ENCODE results near the gene NOD1.
"Not testable (repeated sequence)": the region's sequence is repeated elsewhere in the genome, so short reads cannot be mapped to it uniquely, and the experiment has no call there.

NOD1 gene

DNA sequence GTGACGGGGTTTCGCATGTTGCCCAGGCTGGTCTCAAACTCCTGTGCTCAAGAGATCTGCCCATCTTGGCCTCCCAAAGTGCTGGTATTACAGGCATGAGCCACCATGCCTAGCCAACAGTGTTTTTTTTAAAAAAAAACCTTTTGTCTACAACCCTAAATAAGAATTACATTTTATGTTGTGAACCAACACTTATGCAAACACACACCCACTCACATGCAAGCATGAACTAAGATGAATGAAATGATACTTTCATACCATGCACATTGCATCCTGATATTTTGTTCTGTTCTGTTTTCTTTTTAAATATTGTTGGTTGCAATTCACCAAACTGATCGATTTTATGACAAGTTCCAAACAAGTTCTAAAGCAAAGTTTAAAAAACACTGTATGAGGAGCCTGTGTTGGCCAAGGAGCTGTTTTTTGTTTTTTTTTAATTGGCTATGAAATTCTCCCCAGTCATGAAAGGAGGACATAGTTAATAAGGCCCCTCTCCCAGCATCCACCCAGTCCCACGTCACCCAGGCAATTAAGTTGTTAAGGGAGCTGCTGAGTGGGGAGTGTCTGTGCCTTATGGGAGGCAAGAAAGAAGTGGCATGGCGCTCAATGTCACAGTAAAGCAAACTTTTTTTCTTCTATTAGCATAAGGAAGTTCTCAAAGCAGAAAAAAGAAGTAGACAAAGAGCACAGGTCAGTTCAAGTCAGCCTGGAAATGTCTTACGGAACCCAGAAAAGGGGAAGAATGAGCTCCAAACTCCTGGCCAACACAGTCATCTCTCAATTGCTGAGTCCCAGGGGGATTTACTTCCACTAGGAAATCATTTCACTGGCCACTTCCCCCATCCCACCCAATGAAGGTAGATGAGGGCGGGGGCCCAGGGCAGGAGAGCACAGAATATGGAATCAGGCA is 50.1 kb downstream of the NOD1 start:
- DNase-seq: peak; percentile 74
- in situ Hi-C loops (cut with MboI; ENCODE audit: low pct_unique_long_range_greater_than_20kb, low sequenced_read_pairs): no loop called here

GRCh38 chr7:30427296-30428070 is 51.1 kb downstream of the NOD1 start:
- in situ Hi-C loops (cut with MboI; ENCODE audit: low pct_unique_long_range_greater_than_20kb, low sequenced_read_pairs): no loop called here
- no peak for DNase-seq

GRCh38 chr7:30424506-30424905 is 54.1 kb downstream of the NOD1 start:
- no peak for DNase-seq
- in situ Hi-C loops (cut with MboI; ENCODE audit: low pct_unique_long_range_greater_than_20kb, low sequenced_read_pairs): no loop called here

DNA sequence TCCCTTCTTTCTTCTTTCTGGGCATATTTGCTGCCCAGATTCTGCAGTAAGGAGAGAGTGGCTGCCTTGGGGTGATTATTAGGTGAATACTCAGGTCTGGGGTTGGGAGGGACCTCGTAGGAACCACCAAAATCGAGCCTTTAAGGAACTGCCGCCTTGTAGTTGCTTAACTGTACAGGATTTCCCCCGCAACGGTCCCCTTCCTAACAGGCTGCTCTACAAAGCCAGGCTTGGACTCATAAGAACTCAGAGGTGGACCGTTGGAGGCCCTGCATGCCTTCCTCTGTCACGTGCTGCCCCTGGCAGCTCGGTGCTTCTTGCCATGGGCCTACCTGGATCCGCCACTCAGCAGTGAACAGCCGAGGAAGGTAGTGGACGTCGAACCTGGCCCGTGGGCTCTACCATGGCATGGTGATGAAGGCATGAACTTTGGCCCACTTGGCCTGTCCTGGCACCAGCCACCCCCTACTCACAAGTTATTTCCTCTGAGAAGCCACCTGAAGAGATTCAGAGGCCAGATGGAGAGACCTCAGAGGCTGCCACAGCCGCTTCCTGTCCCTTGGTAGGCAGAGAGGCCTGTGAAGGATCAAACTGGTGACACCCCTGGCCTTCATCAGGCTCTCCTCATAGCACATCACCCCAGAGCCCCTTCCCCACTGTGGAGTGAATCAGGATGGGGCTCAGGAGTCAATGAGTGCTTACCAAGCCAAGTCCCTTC is 54.6 kb downstream of the NOD1 start:
- DNase-seq: no peak
- in situ Hi-C loops (cut with MboI; ENCODE audit: low pct_unique_long_range_greater_than_20kb, low sequenced_read_pairs): no loop called here

DNA sequence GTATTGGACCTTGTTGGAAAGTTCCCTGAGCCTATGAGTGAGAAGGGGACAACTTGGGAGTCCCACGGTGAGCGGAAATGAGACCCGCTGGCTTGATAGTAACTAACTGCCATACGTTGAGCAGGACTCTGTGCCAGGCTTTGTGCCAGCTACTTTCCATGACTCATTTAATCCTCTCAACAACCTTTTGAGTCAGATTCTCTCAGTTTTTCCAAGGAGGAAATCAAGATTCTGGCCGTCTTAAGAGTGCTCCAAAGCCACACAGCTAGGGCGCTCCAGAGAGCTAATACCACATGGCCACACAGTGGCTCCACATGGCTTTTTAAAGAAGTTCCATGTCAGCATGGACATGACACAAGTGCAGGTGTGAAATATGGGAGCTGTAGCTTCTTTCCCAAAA is 55.7 kb downstream of the NOD1 start:
- in situ Hi-C loops (cut with MboI; ENCODE audit: low pct_unique_long_range_greater_than_20kb, low sequenced_read_pairs): no loop called here
- DNase-seq: no peak

- in situ Hi-C loops (cut with MboI; ENCODE audit: low pct_unique_long_range_greater_than_20kb, low sequenced_read_pairs): no loop called here
Measured at GRCh38 chr7:30421647-30422196, 56.9 kb downstream of the NOD1 start.

GRCh38 chr7:30420662-30421061 is 57.9 kb downstream of the NOD1 start:
- DNase-seq: no peak
- in situ Hi-C loops (cut with MboI; ENCODE audit: low pct_unique_long_range_greater_than_20kb, low sequenced_read_pairs): no loop called here

More at GRCh38 chr7:30421647-30422196, 56.9 kb downstream of the NOD1 start:
- DNase-seq: no peak

- DNase-seq; in situ Hi-C loops (cut with MboI; ENCODE audit: low pct_unique_long_range_greater_than_20kb, low sequenced_read_pairs): not testable (repeated sequence)
Measured at GRCh38 chr7:30420080-30420479, 58.5 kb downstream of the NOD1 start.

GRCh38 chr7:30413864-30414263 is 64.7 kb downstream of the NOD1 start:
- no peak for DNase-seq
- in situ Hi-C loops (cut with MboI; ENCODE audit: low pct_unique_long_range_greater_than_20kb, low sequenced_read_pairs): no loop called here

DNA sequence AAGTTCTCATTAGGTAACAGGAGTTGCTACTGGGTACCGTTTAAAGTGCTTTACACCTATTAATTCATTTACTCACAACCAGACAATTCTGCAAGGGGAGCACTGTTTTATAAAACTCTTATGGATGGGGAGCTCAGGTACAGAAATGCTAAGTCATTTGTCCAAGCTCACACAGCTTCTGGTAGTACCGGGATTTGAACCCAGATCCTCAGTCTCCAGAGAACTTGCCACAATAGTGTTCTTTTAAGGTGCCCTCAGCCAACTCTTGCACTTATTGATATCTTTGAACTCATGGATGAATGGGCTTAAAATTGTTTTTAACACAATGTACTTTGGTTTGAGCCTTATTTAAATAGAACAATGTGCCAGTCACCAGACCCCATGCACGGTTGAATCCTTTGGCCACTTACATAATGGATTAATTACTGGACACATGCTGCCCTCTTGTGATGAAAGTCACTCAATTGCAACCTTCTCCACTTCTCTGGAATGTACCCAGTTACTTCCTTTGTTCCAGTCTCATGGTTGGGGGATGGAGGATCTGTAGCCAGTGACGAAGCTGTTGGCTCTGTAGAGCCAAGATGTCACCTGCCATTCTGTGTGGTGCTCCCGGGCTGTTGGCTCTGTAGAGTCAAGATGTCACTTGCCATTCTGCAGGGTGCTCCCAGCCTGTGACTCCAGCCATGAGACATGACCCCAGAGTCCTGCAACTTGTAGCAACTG is 65.6 kb downstream of the NOD1 start:
- in situ Hi-C loops (cut with MboI; ENCODE audit: low pct_unique_long_range_greater_than_20kb, low sequenced_read_pairs): no loop called here

DNA sequence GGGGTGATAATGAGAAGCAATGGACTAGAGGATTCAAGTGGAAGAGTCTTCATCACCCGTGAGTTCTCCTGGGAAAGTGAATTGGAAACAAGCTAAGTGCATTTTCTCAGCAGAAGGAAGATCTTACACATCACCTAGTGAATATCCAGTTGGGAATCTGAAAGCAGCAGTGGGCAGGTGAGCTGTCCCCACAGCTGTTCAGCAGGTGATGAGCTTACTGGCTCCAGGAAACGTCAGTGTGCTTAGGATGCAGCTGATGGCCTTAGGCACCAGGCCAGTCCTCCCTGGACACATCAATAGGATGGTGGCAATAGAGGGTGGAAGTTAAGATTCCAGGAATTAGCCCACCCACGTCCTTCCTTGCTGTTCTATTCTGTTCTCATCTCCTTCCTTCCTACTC is 66.7 kb downstream of the NOD1 start:
- in situ Hi-C loops (cut with MboI; ENCODE audit: low pct_unique_long_range_greater_than_20kb, low sequenced_read_pairs): no loop called here
- DNase-seq: no peak

More for the DNA sequence above, 65.6 kb downstream of the NOD1 start:
- peak; percentile 63 for DNase-seq

GRCh38 chr7:30411173-30411572 is 67.4 kb downstream of the NOD1 start:
- in situ Hi-C loops (cut with MboI; ENCODE audit: low pct_unique_long_range_greater_than_20kb, low sequenced_read_pairs): no loop called here
- DNase-seq: no peak

GRCh38 chr7:30406664-30407425 is 71.7 kb downstream of the NOD1 start:
- DNase-seq: no peak
- in situ Hi-C loops (cut with MboI; ENCODE audit: low pct_unique_long_range_greater_than_20kb, low sequenced_read_pairs): no loop called here

GRCh38 chr7:30405179-30405578 is 73.4 kb downstream of the NOD1 start:
- in situ Hi-C loops (cut with MboI; ENCODE audit: low pct_unique_long_range_greater_than_20kb, low sequenced_read_pairs): no loop called here
- DNase-seq: no peak

DNA sequence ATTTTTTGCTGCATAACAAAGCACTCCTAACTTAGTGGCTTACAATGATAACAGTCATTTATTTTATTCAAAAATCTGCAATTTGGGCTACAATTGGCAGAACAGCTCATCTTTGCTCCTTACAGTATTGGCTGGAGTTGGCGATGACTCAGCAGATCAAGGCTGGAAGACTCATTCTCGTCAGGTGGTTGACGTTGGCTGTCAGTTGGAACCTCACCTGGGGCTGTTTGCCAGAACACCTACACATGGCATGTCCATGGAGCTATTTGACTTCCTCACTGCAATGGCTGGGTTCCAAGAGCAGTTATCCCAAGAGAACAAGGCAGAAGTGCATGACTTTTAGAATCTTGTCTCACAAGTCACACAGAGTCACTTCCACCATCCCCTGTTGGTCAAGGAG is 75.1 kb downstream of the NOD1 start:
- in situ Hi-C loops (cut with MboI; ENCODE audit: low pct_unique_long_range_greater_than_20kb, low sequenced_read_pairs): no loop called here
- no peak for DNase-seq

DNA sequence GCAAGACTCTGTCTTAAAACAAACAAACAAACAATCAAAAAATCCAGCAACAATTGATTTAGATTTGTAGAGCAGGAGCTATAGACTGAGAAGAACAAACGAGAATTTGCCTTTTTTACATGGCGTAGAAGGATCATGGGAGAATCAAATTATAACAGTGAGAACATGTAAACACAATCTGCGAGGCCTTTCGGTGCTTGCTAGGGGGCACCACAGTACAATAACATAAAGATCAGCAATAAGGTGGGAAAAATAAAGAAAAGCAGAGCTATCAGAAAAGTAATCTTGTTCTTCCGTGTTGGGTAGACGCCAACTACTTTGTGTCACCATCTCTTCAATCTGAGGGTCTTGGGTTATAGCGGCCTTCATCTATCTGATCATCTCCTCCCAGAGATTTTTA is 82.2 kb downstream of the NOD1 start:
- in situ Hi-C loops (cut with MboI; ENCODE audit: low pct_unique_long_range_greater_than_20kb, low sequenced_read_pairs): no loop called here
- DNase-seq: peak; percentile 30

DNA sequence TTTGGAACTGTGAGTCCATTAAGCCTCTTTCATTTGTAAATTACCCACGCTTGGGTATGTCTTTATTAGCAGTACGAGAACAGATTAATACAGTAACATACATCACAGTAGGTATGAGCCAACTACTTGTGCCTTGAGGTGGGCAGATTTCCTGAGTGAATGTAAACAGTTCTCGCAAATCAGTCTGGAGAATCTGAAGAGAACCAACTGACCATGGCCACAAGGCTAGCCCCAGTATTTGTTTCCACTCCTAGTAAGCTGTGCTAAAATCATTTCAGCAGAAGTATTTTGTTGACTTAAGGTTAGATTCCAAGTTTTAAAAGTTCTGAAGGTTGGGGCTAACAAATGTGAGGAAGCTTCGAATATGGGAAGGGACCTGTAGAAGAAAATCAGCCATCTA is 82.9 kb downstream of the NOD1 start:
- DNase-seq: no peak

DNA sequence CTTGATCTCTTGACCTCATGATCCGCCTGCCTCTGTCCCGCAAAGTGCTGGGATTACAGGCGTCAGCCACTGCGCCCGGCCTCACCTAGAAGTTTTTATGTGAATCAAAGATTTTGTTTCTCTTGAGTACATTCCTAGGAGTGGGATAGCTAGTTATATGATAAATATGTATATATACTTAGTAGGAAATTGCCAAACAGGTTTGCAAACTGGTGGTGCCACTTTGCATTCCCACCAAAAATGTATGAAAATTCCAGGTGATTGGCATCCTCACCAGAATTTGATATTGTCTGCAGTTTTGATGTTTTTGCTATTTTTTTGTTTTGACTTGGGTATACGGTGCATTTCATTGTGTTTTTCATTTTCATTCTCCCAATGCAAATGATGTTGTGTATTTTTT is 86.8 kb downstream of the NOD1 start:
- in situ Hi-C loops (cut with MboI; ENCODE audit: low pct_unique_long_range_greater_than_20kb, low sequenced_read_pairs): no loop called here
- DNase-seq: no peak

More for the DNA sequence above, 82.9 kb downstream of the NOD1 start:
- in situ Hi-C loops (cut with MboI; ENCODE audit: low pct_unique_long_range_greater_than_20kb, low sequenced_read_pairs): no loop called here

Data from KBM-7 (cell line).